ENCODE results near the gene BBLN.

The BBLN gene

DNA sequence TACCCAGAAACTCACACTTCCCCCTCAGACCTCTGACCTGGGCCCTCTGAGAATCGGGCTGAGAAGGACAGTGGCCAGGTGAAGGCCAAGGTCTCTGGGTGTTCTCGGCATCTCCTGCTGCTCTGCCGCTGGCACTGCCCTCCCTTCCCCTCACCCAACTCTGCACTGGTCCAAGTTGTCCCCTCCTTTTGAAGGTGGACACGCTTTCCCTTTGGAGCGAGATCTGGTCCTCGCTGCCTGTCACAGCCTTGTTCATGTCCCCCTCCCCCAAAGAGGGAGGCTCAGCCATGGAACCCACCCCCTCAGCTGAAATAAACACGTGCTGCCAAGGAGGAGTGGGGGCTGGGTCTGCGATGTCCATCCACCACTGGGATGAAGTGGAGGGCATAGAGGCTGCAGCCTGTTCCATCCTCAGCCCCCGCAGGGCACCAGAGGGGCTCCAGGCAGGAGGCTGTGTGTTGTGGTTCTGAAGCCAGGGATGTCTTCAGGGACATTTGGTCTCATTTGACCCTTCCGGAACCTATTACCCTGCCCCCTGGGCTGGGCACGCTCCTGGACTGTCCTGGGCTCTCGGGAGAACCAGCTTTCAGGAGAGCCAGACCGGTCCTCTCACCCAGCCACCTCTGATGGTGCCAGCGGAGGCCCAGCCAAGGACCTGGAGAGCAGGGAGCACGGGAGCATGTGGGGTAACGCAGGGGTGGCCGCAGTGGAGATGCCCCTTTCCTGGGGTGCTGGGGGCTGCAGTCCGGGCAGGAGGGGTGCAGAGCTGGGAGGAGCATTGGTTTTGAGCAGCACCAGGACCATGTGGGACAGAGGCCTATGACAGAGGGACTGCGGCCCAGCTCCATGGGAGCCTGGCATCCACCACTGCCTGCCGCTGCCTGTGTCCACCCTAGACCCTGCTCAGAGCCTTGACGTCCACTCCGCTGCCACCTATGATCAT lies 15.6 kb upstream of the BBLN start:
- no peak for DNase-seq

DNA sequence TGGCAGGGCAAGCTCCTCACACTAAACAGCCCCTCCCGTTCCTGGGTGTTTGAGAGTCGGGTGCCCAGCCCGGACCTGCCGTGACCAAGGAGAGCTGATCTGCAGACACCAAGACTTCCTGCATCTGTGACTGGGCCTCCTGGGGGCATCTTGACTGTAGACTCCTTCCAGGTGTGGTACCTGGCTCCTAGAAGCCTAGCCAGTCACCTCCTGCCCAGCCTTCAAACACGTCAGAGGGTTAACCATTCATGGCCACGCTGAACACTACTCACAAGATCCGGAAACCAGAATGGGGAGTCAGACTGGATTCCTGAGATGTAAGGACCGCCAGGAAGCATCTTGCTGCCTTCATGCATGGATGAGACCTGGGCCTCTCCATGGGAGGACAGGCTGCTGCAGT lies 14.5 kb upstream of the BBLN start:
- DNase-seq, result no peak

DNA sequence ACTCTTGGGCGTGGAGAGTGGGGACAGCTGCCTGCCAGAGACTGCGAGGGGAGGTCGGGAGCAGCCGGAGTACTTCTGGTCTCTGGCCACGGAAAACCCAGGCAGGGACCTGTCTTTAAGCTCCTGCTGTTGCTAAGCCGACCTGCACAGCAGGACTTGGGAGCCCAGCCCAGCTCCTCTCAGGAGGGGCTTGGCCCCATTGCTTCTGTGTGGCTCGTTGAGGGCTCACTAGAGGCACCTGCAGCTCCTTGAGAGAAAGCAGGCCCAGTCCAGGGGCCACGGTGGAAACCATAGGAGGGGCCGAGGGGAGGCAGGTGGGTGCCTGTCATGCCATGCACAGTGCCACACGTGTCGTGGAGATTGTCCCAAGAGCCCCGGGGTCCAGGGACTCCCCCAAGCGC lies 14.1 kb upstream of the BBLN start:
- no peak for DNase-seq

DNA sequence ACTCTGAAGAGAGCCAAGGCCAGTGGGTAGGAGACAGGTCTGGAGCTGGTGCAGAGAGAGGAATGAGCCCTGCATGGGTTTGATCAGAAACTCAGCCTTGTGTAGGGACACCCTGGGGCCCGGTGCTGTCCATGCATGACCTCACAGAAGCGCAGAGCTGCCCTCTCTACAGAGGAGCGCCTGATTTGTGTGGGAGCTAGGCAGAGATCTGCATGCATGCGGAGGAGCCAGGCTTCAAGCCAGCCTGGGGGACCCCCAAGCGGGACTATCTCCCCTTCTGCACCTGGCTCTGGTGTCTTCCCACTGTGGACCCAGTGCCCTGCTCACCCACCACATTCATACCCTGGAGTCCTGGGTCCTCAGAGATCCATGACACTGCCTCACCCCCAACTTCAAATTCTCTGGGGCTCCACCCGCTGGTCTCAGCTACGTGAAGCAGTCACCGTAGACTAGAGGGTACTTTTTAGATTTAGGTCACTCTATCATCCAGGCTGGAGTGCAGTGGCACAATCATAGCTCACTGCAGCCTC lies 13.4 kb upstream of the BBLN start:
- DNase-seq, result no peak

DNA sequence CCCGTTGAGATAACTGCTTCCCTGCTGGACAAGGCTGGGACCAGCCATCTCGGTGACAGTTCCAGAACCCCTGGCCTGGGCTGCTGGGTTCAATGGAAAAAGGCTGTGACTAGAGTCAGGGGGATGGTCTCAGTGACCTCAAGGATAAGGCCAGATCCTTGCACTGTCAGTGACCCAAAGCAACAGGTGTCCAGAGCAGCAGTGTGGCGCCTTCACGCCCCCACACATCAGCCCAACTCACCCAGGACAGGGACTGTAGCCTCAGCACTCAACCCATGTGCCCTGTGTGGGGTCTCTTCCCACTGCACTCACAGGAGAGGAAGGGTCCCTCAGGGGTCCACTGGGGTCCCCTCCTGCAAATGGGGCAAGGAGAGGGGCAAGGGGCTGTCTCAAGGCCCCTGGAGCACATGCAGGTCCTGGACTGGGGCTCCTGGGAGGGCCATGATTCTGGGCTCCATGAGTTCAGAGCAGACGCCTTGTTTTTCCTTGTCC lies 11.5 kb upstream of the BBLN start:
- DNase-seq, result no peak

DNA sequence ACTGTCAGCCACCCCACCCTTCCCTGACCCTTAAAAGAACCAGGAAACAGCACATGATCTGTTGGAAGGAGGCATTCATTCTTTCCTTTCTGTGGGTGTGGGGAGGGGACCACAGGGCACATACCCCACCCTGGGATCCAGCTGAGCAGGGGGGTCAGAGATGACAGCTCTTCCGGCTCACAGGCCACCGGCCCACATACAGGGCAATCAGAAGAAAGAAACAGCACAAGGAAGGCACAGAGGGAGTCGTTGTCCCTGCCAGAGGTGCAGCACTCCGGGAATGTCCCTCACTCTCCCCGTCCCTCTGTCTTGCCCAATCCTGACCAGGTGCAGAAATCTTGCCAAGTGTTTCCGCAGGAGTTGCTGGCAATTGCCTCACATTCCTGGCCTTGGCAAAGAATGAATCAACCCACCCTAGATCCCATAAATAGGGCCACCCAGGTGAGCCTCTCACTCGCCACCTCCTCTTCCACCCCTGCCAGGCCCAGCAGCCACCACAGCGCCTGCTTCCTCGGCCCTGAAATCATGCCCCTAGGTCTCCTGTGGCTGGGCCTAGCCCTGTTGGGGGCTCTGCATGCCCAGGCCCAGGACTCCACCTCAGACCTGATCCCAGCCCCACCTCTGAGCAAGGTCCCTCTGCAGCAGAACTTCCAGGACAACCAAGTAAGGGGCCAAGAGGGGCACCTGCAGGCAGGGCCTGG lies 10.9 kb upstream of the BBLN start, which contains the start of gene LCN2:
TSS of gene LCN2 (plus strand) at position 453 of the 701 bp plus-strand sequence. CDS start at position 526, 73 bp downstream.
- DNase-seq, result no peak

DNA sequence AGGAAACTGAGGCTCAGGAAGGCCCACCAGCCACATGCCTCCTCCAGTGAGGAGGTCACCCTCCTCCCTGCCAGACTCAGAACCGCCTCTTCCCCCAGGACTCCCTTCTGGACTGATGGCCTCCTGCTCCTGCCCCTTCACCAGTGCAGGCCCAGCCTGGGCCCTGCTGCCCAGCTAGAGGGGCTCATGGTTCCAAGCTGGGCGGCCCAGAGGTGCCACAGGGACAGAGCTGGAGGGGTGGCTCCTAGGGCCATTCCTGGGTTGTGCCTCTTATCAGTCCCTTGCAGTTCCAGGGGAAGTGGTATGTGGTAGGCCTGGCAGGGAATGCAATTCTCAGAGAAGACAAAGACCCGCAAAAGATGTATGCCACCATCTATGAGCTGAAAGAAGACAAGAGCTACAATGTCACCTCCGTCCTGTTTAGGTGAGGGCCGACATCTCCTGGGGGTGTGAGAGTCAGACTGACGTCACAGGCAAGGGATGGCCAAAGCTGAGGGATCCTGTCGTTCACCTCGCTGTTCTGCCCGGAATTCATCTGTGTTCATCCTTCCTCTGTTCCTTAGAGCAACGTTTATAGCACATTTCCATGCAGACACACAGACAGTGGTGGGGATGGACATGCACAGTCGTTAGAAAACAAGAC lies 10.0 kb upstream of the BBLN start:
- no peak for DNase-seq

DNA sequence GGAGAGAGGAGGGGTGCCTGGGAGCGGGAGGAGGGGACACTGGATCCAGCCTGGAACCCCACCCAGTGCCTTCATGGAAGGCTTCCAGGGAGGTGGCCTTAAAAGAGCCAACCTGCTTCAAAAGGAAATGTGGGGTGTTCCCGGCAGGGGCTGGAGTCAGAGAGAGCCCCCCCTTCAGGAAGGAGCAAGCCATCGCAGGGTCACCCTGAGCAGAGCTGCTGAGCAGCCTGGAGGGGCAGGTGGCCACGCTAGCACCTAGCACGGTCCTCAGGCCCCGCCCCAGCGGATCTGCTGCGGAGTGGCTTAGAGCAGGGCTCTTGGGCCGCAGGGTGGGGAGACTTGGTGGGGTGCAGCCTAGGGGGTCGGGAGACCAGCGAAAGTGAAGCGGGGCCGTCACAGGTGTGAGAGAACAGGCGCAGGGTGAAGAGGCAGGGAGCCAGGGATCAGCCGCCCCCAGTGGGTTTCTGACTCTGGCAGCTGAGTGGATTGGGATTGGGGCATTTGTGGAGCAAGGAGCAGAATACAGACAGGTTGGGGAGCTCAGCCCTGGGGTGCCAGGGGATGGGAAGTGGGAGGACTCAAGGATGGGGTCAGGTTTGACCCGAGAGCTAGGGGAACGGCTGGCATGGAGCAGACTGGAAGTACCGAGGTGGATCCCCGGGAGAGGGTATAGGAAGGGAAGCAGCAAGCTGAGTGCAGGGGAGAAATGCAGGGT lies 9.3 kb upstream of the BBLN start:
- no peak for DNase-seq

DNA sequence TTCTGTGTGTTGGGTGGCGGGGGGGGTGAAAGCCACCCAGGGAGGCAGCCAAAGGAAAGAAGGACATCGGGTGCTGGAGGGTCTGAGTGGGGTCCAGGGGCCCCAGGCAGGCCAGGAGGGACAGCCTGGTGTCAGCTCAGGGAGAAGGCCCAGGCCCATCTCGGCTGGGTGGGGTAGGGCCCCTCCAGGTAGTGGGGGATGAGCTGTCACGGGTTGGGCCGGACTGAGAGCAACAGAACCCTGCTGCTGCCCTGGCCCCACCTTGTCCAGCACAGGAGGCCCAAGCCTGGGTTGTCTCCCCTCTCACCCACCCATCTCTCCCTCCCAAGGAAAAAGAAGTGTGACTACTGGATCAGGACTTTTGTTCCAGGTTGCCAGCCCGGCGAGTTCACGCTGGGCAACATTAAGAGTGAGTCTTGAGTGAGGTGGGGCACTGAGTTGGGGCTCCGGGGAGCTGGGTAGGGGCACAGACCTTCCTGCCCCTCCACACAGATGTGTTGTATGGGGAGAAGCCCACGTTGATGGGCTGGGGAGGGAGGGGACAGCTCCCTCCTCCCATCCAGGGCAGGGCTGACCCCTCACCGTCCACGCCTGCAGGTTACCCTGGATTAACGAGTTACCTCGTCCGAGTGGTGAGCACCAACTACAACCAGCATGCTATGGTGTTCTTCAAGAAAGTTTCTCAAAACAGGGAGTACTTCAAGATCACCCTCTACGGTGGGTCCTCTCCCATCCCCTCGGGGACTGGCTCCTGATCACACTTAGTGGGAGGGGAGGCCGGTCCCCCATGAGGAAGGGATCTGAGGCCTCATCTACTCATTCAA lies 8.5 kb upstream of the BBLN start:
- DNase-seq, result no peak

DNA sequence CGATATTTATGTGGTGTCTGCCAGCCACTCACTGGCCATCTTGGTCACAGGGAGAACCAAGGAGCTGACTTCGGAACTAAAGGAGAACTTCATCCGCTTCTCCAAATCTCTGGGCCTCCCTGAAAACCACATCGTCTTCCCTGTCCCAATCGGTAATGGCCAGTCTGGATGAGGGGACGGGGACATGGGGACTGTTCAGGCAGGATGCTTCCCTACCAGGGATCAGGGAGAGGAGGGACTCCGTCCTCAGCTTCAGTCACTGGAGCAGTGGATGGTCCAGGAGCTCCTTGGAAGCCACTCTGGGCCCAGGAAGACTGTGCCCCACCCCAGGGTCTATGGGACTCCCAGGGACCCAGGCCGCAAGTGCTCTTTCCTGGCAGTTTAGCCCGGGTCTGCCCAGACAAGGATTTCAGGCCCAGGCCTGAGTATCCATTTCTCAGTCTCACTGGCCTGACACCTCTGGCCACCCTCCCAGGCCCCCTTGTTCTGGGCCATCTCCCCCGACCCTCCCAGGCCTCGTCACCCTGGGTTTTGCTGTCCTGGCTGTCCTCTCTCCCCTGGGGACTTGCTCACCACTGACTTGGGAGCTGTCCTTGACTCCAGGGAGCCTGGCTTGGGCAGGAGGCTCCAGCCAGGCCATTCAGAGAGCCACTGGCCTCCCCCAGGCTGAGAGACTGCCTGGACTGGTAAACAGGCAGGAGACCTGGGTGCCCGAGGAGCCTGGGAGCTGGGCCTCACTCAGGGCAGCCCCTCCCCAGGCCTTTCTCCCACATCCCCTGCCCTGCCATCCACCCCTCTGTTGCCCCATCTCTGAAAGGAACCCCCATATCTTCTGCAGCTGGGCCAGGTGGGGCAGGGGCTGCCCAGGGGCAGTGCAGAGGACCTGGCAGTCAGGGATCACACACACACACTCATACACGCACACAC lies 7.7 kb upstream of the BBLN start:
- no peak for DNase-seq

DNA sequence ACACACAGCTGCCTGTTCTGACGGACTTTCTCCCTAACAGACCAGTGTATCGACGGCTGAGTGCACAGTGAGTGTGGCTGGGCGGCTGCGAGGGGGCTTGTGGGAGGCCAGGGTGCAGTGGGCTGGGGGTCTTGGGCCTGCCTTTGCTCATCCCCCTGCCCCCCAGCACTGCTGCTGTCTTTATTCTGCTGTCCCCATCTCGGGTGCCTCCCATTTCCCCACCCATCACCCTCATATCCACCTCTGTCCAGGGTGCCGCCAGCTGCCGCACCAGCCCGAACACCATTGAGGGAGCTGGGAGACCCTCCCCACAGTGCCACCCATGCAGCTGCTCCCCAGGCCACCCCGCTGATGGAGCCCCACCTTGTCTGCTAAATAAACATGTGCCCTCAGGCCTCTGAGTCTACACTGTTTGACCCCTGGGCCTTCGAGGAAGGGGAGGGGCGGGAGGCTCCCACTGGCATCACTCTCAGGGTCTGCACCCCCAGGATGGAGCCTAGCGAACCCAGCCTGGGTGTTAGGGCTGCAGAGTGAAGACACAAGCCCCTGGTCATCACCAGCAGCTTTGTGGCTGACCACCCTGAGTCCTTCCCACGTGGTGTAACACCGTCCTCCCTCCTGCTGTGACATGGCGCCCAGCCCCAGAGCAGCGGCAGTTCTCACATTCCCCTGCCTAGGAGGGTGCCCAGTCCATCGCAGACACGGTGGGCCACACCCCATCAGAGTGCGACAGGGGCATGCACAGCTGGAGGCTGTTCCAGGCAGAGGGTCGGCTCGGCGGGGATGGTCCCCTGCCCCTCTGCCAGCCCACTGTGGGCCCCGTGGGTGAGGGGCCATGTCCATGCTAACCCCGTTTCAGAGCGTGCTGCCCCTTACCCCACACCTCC lies 6.8 kb upstream of the BBLN start:
- no peak for DNase-seq

DNA sequence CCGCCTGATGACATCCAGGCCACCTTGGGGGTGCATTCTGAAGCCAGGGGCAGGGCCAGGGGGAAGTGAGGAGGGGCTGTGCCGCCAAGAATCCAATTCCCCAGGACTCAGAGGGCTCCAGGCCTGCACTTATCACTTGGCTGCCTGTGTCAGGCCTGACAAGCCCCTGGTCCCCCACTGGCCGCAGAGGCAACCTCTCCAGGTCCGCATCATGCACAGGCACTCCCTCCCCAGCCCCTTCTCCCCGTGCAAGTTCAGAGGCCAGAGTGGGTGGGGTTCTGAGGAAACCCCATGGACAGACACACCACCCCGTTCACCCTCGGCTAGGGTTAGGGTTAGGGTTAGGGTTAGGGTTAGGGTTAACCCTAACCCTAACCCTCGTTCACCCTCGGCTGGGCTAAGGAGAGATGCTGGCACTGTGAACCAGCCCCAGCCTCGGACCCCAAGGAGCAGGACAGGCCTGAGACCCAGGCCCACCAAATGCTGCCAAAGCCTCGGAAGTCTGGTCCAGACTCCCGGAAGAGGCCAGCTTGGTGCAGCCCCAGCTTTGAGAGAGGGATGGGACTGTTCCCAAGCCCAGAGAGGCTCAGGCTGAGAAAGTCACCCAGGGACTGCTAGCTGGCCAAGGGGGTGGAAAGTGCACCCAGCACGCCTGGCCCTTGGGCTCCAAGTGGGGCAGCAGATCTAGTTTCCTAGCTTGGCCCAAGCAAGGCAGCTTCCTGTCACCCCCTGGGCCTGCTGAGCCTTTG lies 5.9 kb upstream of the BBLN start:
- DNase-seq, result no peak

DNA sequence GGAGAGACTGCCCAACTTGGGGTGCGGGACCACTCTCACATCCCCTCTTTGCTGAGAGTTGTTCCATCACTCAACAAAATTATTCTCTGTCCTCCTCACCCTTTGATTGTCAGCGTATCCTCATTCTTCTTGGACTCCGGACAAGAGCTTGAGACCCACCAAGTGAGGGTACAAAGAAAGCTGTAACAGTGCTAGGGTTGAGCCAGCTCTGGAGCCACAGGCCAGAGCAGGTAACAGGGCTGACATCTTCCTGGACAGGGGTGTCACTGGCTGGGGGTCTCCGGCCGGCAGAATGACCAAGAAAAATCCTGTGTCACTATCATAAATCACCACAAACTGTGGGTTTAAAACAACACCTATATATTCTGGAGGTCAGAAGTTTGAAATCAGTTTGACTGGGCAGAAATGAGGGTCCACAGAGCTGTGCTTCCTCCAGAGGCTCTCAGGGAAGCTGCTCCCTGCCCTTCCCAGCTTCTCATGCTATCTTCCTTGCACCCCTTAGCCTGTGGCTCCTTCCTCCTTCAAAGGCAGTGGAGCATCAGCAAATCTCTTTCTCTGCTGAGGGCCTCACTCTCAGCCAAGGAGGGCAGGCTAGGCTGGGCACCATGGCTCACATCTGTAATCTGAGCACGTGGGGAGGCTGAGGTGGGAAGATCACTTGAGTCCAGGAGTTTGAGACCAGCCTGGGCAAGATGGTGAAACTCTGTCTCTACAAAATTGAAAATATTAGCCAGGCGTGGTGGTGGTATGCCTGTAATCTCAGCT lies 4.1 kb upstream of the BBLN start:
- DNase-seq, result no peak

DNA sequence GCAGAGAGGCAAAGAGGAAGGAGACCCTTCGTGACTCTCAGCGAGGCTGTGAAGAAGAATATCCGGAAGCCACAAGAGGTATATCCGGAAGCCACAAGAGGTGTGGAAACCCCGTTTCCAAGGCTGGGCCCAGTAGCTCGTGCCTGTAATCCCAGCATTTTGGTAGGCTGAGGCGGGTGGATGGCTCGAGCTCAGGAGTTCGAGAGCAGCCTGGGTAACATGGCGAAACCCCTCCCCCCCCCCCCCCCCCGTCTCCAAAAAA lies 612 bp upstream of the BBLN start:
- peak in 3 of 58 donors; percentile 21 to 53 (median 51) for DNase-seq

DNA sequence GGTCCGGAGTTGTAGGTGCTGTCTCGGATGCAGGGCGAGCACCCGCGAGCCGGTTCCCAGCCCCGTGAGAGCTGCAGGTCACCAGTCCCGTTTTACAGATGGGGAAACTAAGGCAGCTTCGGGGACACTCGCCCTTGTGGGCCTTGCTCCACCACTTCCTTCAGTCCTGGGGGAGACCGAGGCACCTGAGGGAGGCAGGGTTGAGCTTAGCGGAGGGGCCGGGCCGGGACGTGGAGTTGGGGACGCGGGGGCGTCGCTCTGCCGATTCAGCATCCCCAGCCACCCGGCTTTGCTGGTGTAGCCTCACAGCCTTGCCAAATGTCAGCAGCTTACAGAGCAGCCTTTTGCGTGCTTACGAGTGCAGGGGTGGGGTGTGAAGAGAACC lies 530 bp downstream of the BBLN start:
- peak in 9 of 58 donors; percentile 8 to 46 (median 35) for DNase-seq

DNA sequence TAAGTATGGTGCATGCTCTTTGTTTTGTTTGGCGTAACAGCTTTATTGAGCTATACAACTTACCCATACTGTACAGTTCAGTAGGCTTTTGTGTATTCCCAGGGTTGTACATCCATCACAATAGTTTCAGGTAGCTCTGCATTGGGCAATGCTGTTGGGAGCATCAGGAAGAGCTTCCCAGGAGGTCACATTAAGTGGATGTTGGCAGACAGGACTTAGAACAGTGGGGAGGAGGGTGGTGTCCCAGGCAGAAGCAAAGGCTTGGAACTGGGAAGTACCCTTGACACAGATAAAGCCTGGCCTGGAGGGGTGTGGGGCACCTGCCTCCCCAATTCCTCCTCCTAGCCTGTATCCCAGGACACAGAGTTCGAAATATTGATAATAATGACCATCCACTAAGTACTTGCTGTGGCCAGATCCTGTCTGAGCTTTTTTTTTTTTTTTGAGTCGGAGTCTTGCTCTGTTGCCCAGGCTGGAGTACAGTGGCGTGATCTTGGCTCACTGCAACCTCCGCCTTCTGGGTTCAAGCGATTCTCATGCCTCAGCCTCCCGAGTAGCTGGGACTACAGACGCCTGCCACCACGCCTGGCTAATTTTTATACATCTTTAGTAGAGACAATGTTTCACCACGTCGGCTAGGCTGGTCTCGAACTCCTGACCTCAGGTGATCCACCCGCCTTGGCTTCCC lies 1.3 kb downstream of the BBLN start:
- DNase-seq, result no peak
